H7 (cell line): Measurements from ENCODE around the gene FERMT2. TPM values are rescaled to one million over a fixed set of nuclear protein-coding genes. Genes with fewer than 3 reads are reported as not detected.

Experiments
- DNase-seq: peaks from one replicate; pipeline ENCODE4 v3.0.0; 2012
- H3K27me3 ChIP-seq: 2 replicates; pipeline ENCODE4 v1.6.0; 2011; ENCODE audit warnings: mild to moderate bottlenecking, low read length; ENCODE audit not compliant: control insufficient read depth, insufficient read depth
- H3K36me3 ChIP-seq: replicated peaks from 2 replicates; pipeline ENCODE4 v1.5.1; 2011; ENCODE audit warnings: low read length; ENCODE audit not compliant: control insufficient read depth, insufficient read depth
- H3K4me3 ChIP-seq: 2 replicates; pipeline ENCODE4 v1.5.1; 2011; ENCODE audit warnings: low read depth, mild to moderate bottlenecking, control low read depth, low read length, moderate library complexity; ENCODE audit not compliant: insufficient read depth
- total RNA-seq: library from RNA; depleted of rRNA; stranded (reverse); fragments of >200 nt; shearing (Covaris generic); gene quantifications from 2 replicates; pipeline ENCODE4 v1.2.3, GENCODE V29; 2014

FERMT2 gene
- total RNA-seq, 1 experiment from 2014 or later = 150 TPM

- H3K27me3 ChIP-seq = no peaks in the 10 kb centered on the region
- no peaks in the 10 kb centered on the region for H3K36me3 ChIP-seq
- no peak for DNase-seq
- no peak overlapping the region for H3K4me3 ChIP-seq
Measured at GRCh38 chr14:52901357-52901980, 49.4 kb downstream of the FERMT2 start.

- H3K36me3 ChIP-seq = no peaks in the 10 kb centered on the region
- no peak for DNase-seq
- H3K27me3 ChIP-seq = no peaks in the 10 kb centered on the region
- no peak overlapping the region for H3K4me3 ChIP-seq
Measured at GRCh38 chr14:52900731-52901130, 50.1 kb downstream of the FERMT2 start.

GRCh38 chr14:52898496-52898895, 52.4 kb downstream of the FERMT2 start:
- no peak for DNase-seq
- no peaks in the 10 kb centered on the region for H3K27me3 ChIP-seq
- no peaks in the 10 kb centered on the region for H3K36me3 ChIP-seq
- H3K4me3 ChIP-seq = no peak overlapping the region

DNA sequence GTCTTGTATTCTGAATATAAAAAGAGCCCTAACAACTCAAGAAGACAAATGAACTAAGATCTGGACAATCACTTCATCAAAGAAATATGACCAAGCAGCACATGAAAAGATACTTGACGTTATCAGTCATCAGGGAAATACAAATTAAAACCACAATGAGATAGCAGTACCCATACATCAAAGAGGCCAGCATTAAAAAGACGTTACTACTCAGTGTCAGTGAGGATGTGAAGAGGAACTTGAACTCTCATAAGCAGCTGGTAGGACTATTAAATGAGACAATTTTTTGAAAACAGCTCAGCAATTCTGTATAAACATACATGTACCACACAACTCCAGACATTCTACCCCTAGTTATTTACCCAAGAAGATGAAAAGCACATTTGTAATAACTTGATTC, 55.9 kb downstream of the FERMT2 start:
- Histone ChIP-seq H3K27me3 (no peaks in the 10 kb centered on the region), H3K4me3 (no peak overlapping the region), H3K36me3 (no peaks in the 10 kb centered on the region)
- no peak for DNase-seq

DNA sequence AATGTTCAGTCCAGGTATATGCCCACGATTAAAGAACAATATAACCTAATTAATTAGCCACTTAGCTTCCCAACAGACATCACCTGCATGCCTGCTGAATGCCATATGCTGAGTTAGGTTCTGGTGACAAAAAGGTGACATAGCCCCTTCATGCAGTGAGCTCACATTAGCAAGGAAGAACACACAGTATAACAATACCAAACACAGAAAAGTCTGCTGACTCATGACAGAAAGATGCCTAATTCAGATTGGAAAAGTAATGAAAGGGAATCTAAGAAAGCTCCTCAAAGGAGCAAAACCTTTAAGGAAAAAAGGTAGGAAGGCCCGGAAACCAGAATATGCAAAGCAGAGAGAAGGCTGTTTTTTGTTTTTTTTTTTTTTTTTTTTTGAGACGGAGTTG, 59.0 kb downstream of the FERMT2 start:
- no peaks in the 10 kb centered on the region for H3K27me3 ChIP-seq
- H3K4me3 ChIP-seq = no peak overlapping the region
- DNase-seq = no peak
- H3K36me3 ChIP-seq = no peaks in the 10 kb centered on the region

- Histone ChIP-seq H3K4me3 (no peak overlapping the region), H3K36me3 (no peaks in the 10 kb centered on the region), H3K27me3 (no peaks in the 10 kb centered on the region)
- no peak for DNase-seq
Measured at GRCh38 chr14:52888839-52889838, 61.7 kb downstream of the FERMT2 start.

DNA sequence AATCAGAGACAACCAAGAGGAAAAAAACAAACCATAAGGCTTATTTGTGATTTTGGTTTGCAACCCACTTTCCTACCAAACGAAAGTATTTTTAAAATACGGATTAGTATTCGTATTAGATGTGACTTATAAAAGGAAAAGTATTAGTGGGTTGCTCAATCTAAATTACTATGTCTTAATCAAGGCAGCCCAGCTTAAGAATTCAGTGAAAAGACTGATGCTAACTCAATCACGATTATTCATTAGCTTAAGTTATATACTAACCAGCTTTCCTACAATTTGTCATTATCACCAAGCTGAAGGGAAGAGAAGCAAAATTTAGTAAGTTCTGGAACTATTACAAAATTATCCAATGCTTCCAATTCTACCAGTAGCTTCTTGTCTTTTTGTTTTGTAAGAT, 62.7 kb downstream of the FERMT2 start:
- Histone ChIP-seq H3K4me3 (no peak overlapping the region), H3K27me3 (no peaks in the 10 kb centered on the region), H3K36me3 (no peaks in the 10 kb centered on the region)
- no peak for DNase-seq

GRCh38 chr14:52885230-52885629, 65.6 kb downstream of the FERMT2 start:
- Histone ChIP-seq H3K36me3 (no peaks in the 10 kb centered on the region; the same call in 1 of the 2 replicates), H3K27me3 (no peaks in the 10 kb centered on the region), H3K4me3 (no peak overlapping the region)
- DNase-seq = no peak

DNA sequence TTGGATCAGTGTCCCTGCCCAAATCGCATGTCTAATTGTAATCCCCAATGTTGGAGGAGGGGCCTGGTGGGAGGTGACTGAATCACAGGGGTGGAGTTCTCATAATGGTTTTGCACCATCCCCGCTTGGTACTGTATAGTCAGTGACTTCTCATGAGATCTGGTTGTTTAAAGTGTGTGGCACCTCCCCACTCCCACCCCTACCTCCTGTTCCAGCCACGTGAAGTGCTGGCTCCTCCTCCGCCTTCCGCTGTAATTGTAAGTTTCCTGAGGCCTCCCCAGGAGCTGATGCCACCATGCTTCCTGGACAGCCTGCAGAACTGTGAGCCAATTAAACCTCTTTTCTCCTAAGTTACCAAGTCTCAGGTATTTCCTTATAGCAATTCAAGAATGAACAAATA, 67.2 kb downstream of the FERMT2 start:
- Histone ChIP-seq H3K4me3 (no peak overlapping the region), H3K27me3 (no peaks in the 10 kb centered on the region), H3K36me3 (peaks cover 1% of the 10 kb centered on the region; the same call in 1 of the 2 replicates)
- no peak for DNase-seq

GRCh38 chr14:52882824-52883223, 68.0 kb downstream of the FERMT2 start:
- no peak for DNase-seq
- Histone ChIP-seq H3K36me3 (peaks cover 1% of the 10 kb centered on the region; the same call in 1 of the 2 replicates), H3K27me3 (no peaks in the 10 kb centered on the region), H3K4me3 (no peak overlapping the region)

- Histone ChIP-seq H3K4me3 (no peak overlapping the region), H3K27me3 (no peaks in the 10 kb centered on the region), H3K36me3 (peaks cover 1% of the 10 kb centered on the region; the same call in 1 of the 2 replicates)
- no peak for DNase-seq
Measured at GRCh38 chr14:52879958-52880357, 70.9 kb downstream of the FERMT2 start.

DNA sequence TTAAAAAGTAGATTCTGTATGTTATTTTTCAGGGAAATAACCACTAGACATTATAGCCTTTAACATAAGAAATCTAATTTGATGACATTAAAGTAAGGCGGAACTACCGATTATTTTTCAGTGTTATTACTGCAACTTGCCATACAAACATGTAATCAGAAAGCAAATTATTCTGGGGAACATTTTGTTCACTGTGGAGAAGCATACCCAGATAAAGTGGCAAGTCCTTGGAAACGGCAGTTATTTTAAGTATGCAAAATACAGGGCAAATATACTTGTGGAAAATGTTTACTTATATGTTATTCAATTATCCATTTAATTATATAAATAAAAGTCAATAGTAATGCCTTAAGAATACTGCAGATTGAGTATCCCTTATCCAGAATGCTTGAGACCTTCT, 71.9 kb downstream of the FERMT2 start:
- H3K4me3 ChIP-seq = no peak overlapping the region
- no peak for DNase-seq
- no peaks in the 10 kb centered on the region for H3K27me3 ChIP-seq
- peaks cover 1% of the 10 kb centered on the region; the same call in 1 of the 2 replicates for H3K36me3 ChIP-seq

GRCh38 chr14:52878469-52878868, 72.4 kb downstream of the FERMT2 start:
- no peaks in the 10 kb centered on the region for H3K27me3 ChIP-seq
- no peak overlapping the region for H3K4me3 ChIP-seq
- no peak for DNase-seq
- H3K36me3 ChIP-seq = peaks cover 1% of the 10 kb centered on the region; the same call in 1 of the 2 replicates

- no peak for DNase-seq
- H3K27me3 ChIP-seq = no peaks in the 10 kb centered on the region
- H3K36me3 ChIP-seq = peaks cover 1% of the 10 kb centered on the region; the same call in 1 of the 2 replicates
- no peak overlapping the region for H3K4me3 ChIP-seq
Measured at GRCh38 chr14:52877628-52878027, 73.2 kb downstream of the FERMT2 start.

GRCh38 chr14:52876806-52877205, 74.0 kb downstream of the FERMT2 start:
- H3K36me3 ChIP-seq = peaks cover 7% of the 10 kb centered on the region

More at GRCh38 chr14:52876806-52877205, 74.0 kb downstream of the FERMT2 start:
- no peak overlapping the region for H3K4me3 ChIP-seq
- DNase-seq = no peak
- H3K27me3 ChIP-seq = no peaks in the 10 kb centered on the region
